ENCODE results near the gene CCDC120. TPM values are rescaled to one million over a fixed set of nuclear protein-coding genes. Genes with fewer than 3 reads are reported as not detected.

CCDC120 gene
- total RNA-seq, 1 donor from 2014 or later: 22.5 TPM

- no peak overlapping the region for H3K4me3 Mint-ChIP-seq (ENCODE audit: unreplicated experiment)
Observed at GRCh38 chrX:49077941-49078340, 19.1 kb downstream of the CCDC120 start.

GRCh38 chrX:49079489-49080428, 21.0 kb downstream of the CCDC120 start, which contains the start of gene WDR45:
Gene WDR45, minus strand, starts transcription at chrX:49079887. Its CDS starts 1,792 bp downstream, at chrX:49078095.
- Mint-ChIP-seq H3K36me3 (ENCODE audit: low read depth, unreplicated experiment) (no peaks in the 10 kb centered on the region), H3K27ac (ENCODE audit: unreplicated experiment) (peak within 1 kb of the TSS; percentile 93), H3K27me3 (ENCODE audit: unreplicated experiment) (no peaks in the 10 kb centered on the region), H3K4me3 (ENCODE audit: unreplicated experiment) (peak within 1 kb of the TSS; percentile 96), H3K9me3 (ENCODE audit: unreplicated experiment) (no peaks in the 10 kb centered on the region), H3K4me1 (ENCODE audit: unreplicated experiment) (peaks cover 4% of the 10 kb centered on the region)
- TF ChIP-seq CTCF (IDR thresholded peaks at IDR 0.05; ENCODE audit: unreplicated experiment): no peak
- DNase-seq (ENCODE audit: low spot score): peak; percentile 59

More at GRCh38 chrX:49077941-49078340, 19.1 kb downstream of the CCDC120 start:
- Mint-ChIP-seq H3K9me3 (ENCODE audit: unreplicated experiment) (no peaks in the 10 kb centered on the region), H3K4me1 (ENCODE audit: unreplicated experiment) (peaks cover 8% of the 10 kb centered on the region), H3K36me3 (ENCODE audit: low read depth, unreplicated experiment) (no peaks in the 10 kb centered on the region), H3K27ac (ENCODE audit: unreplicated experiment) (no peak overlapping the region), H3K27me3 (ENCODE audit: unreplicated experiment) (peaks cover 1% of the 10 kb centered on the region)
- no peak for TF ChIP-seq CTCF (IDR thresholded peaks at IDR 0.05; ENCODE audit: unreplicated experiment)
- no peak for DNase-seq (ENCODE audit: low spot score)

- TF ChIP-seq CTCF (IDR thresholded peaks at IDR 0.05; ENCODE audit: unreplicated experiment): no peak
- Mint-ChIP-seq H3K36me3 (ENCODE audit: low read depth, unreplicated experiment) (no peaks in the 10 kb centered on the region), H3K9me3 (ENCODE audit: unreplicated experiment) (no peaks in the 10 kb centered on the region), H3K27ac (ENCODE audit: unreplicated experiment) (no peak overlapping the region), H3K4me3 (ENCODE audit: unreplicated experiment) (no peak overlapping the region), H3K27me3 (ENCODE audit: unreplicated experiment) (no peaks in the 10 kb centered on the region), H3K4me1 (ENCODE audit: unreplicated experiment) (peaks cover 4% of the 10 kb centered on the region)
- no peak for DNase-seq (ENCODE audit: low spot score)
Observed at GRCh38 chrX:49082271-49082871, 23.6 kb downstream of the CCDC120 start.

- H3K27ac Mint-ChIP-seq (ENCODE audit: unreplicated experiment): no peak overlapping the region
- no peaks in the 10 kb centered on the region for H3K9me3 Mint-ChIP-seq (ENCODE audit: unreplicated experiment)
- H3K27me3 Mint-ChIP-seq (ENCODE audit: unreplicated experiment): no peaks in the 10 kb centered on the region
- no peaks in the 10 kb centered on the region for H3K36me3 Mint-ChIP-seq (ENCODE audit: low read depth, unreplicated experiment)
- no peak for TF ChIP-seq CTCF (IDR thresholded peaks at IDR 0.05; ENCODE audit: unreplicated experiment)
- DNase-seq (ENCODE audit: low spot score): no peak
- no peaks in the 10 kb centered on the region for H3K4me1 Mint-ChIP-seq (ENCODE audit: unreplicated experiment)
- no peak overlapping the region for H3K4me3 Mint-ChIP-seq (ENCODE audit: unreplicated experiment)
Observed at GRCh38 chrX:49089553-49089952, 30.8 kb downstream of the CCDC120 start.

- H3K36me3 Mint-ChIP-seq (ENCODE audit: low read depth, unreplicated experiment): no peaks in the 10 kb centered on the region
Observed at GRCh38 chrX:49096419-49096818, 37.6 kb downstream of the CCDC120 start.

More at GRCh38 chrX:49096419-49096818, 37.6 kb downstream of the CCDC120 start:
- H3K27me3 Mint-ChIP-seq (ENCODE audit: unreplicated experiment): no peaks in the 10 kb centered on the region
- H3K27ac Mint-ChIP-seq (ENCODE audit: unreplicated experiment): no peak overlapping the region
- H3K9me3 Mint-ChIP-seq (ENCODE audit: unreplicated experiment): no peaks in the 10 kb centered on the region
- no peak overlapping the region for H3K4me3 Mint-ChIP-seq (ENCODE audit: unreplicated experiment)
- no peak for DNase-seq (ENCODE audit: low spot score)
- no peaks in the 10 kb centered on the region for H3K4me1 Mint-ChIP-seq (ENCODE audit: unreplicated experiment)
- no peak for TF ChIP-seq CTCF (IDR thresholded peaks at IDR 0.05; ENCODE audit: unreplicated experiment)

All from endothelial cell (in vitro differentiated cells).